IMR-90 (cell line): ENCODE results near the gene PLA2G4F. TPM values are rescaled to one million over a fixed set of nuclear protein-coding genes. Genes with fewer than 3 reads are reported as not detected.

Experiments
- ATAC-seq: fragments of 200-7000 bp; cut with Tn5 transposase; 2 replicates; pipeline ENCODE4 v1.9.1; 2020; ENCODE audit warnings: low read depth, mild to moderate bottlenecking, moderate library complexity
- BruUV-seq: library from RNA; stranded (reverse); fragments of 400-500 nt; replicated peaks from 2 replicates; lab custom pipeline; 2021; lab: Mats Ljungman, UMichigan
- CTCF ChIA-PET: fragments of 300-600 bp; formaldehyde crosslinking; extraction: SDS; loops from one replicate; lab custom pipeline; 2021; ENCODE audit warnings: antibody characterized with exemption; lab: Yijun Ruan, JAX
- POLR2A ChIA-PET: fragments of 300-600 bp; sonication (Branson Sonifier 250); formaldehyde crosslinking; loops from one replicate; lab custom pipeline; 2022; ENCODE audit warnings: antibody characterized with exemption; ENCODE audit not compliant: unreplicated experiment; lab: Charles Lee
- DNase-seq: peaks from one replicate; pipeline ENCODE4 v3.0.0; 2013
- H2AFZ ChIP-seq: replicated peaks from 2 replicates; pipeline ENCODE3; 2013; ENCODE audit warnings: low read length, mild to moderate bottlenecking; ENCODE audit not compliant: poor library complexity
- H2AK5ac ChIP-seq: 2 replicates; pipeline ENCODE4 v1.6.1; 2013; ENCODE audit warnings: low read depth, low read length, inconsistent platforms
- H2AK9ac ChIP-seq: replicated peaks from 2 replicates; pipeline ENCODE3; 2013; ENCODE audit warnings: mild to moderate bottlenecking, low read depth, low read length, moderate library complexity; ENCODE audit not compliant: poor library complexity
- H2BK120ac ChIP-seq: 2 replicates; pipeline ENCODE4 v1.6.1; 2013; ENCODE audit warnings: low read depth, low read length, inconsistent platforms
- H2BK15ac ChIP-seq: 3 replicates; pipeline ENCODE4 v1.6.1; 2013; ENCODE audit warnings: low read depth, low read length, inconsistent platforms
- H2BK20ac ChIP-seq: 2 replicates; pipeline ENCODE4 v1.6.1; 2013; ENCODE audit warnings: low read depth, mild to moderate bottlenecking, inconsistent platforms, low read length, moderate library complexity
- H2BK5ac ChIP-seq: 2 replicates; pipeline ENCODE4 v1.6.1; 2013; ENCODE audit warnings: mild to moderate bottlenecking, low read depth, low read length, inconsistent platforms; ENCODE audit not compliant: poor library complexity, severe bottlenecking
- H3K14ac ChIP-seq: replicated peaks from 2 replicates; pipeline ENCODE4 v1.6.1; 2013; ENCODE audit warnings: low read depth, low read length, inconsistent platforms
- H3K18ac ChIP-seq: 2 replicates; pipeline ENCODE4 v1.6.1; 2013; ENCODE audit warnings: low read depth, low read length, control low read depth
- H3K23ac ChIP-seq: 2 replicates; pipeline ENCODE4 v1.6.1; 2013; ENCODE audit warnings: low read depth, low read length, inconsistent platforms
- H3K27ac ChIP-seq: 2 replicates; pipeline ENCODE4 v1.5.1; 2013; ENCODE audit warnings: mild to moderate bottlenecking, control low read depth, low read length; ENCODE audit not compliant: insufficient read depth
- H3K27me3 ChIP-seq: 2 replicates; pipeline ENCODE4 v1.6.1; 2013; ENCODE audit warnings: low read length; ENCODE audit not compliant: control insufficient read depth, insufficient read depth
- H3K36me3 ChIP-seq: 2 replicates; pipeline ENCODE4 v1.6.1; 2013; ENCODE audit warnings: low read length, mixed read lengths; ENCODE audit not compliant: control insufficient read depth, insufficient read depth
- H3K4ac ChIP-seq: 2 replicates; pipeline ENCODE4 v1.6.1; 2013; ENCODE audit warnings: low read depth, low read length, inconsistent platforms
- H3K4me1 ChIP-seq: 2 replicates; pipeline ENCODE4 v1.6.1; 2013; ENCODE audit warnings: low read length, mixed read lengths; ENCODE audit not compliant: control insufficient read depth, insufficient read depth
- H3K4me2 ChIP-seq: 2 replicates; pipeline ENCODE4 v1.6.1; 2013; ENCODE audit warnings: low read depth, mild to moderate bottlenecking, control low read depth, low read length, moderate library complexity
- H3K4me3 ChIP-seq: 2 replicates; pipeline ENCODE4 v1.5.1; 2013; ENCODE audit warnings: low read depth, mild to moderate bottlenecking, control low read depth, low read length, moderate library complexity; ENCODE audit not compliant: insufficient read depth
- H3K56ac ChIP-seq: 2 replicates; pipeline ENCODE4 v1.6.1; 2013; ENCODE audit warnings: low read length, inconsistent platforms; ENCODE audit not compliant: insufficient read depth; ENCODE audit errors: extremely low read depth
- H3K79me1 ChIP-seq, 2 experiments: 2 replicates each; pipeline ENCODE4 v1.6.1; 2013; ENCODE audit warnings: low read length in 2 of 2, inconsistent platforms in 1 of 2, low read depth in 1 of 2
- H3K9ac ChIP-seq: 2 replicates; pipeline ENCODE4 v1.6.1; 2013; ENCODE audit warnings: low read depth, low read length, control low read depth
- H3K9me1 ChIP-seq: 2 replicates; pipeline ENCODE4 v1.6.1; 2013; ENCODE audit warnings: low read length, inconsistent platforms; ENCODE audit not compliant: insufficient read depth
- H3K9me3 ChIP-seq: 2 replicates; pipeline ENCODE4 v1.6.1; 2013; ENCODE audit warnings: low read length; ENCODE audit not compliant: control insufficient read depth, insufficient read depth
- H4K20me1 ChIP-seq: 2 replicates; pipeline ENCODE4 v1.6.1; 2013; ENCODE audit warnings: low read length, inconsistent platforms; ENCODE audit not compliant: insufficient read depth
- H4K5ac ChIP-seq: 2 replicates; pipeline ENCODE4 v1.6.1; 2013; ENCODE audit warnings: mild to moderate bottlenecking, low read depth, low read length, control low read depth
- H4K8ac ChIP-seq, 2 experiments: 2 replicates each; pipeline ENCODE4 v1.6.1; 2013; ENCODE audit warnings: low read depth in 2 of 2, low read length in 2 of 2, control low read depth in 1 of 2, inconsistent platforms in 1 of 2
- H4K91ac ChIP-seq: 2 replicates; pipeline ENCODE4 v1.6.1; 2013; ENCODE audit warnings: low read depth, low read length, inconsistent platforms; ENCODE audit not compliant: insufficient read depth
- BHLHE40 ChIP-seq: fragments of 150-350 bp; IDR thresholded peaks from 2 replicates; pipeline ENCODE4 v1.6.1; 2016; ENCODE audit warnings: mild to moderate bottlenecking, low read depth, low read length
- CEBPB ChIP-seq: IDR thresholded peaks from 2 replicates; pipeline ENCODE4 v1.6.1; 2012; ENCODE audit warnings: low read depth, low read length, improper control_type of control experiment
- CHD1 ChIP-seq: IDR thresholded peaks from 2 replicates; pipeline ENCODE4 v1.6.1; 2012; ENCODE audit warnings: low read depth, low read length, improper control_type of control experiment
- FOS ChIP-seq: fragments of 150-350 bp; IDR thresholded peaks from 2 replicates; pipeline ENCODE4 v1.6.1; 2016; ENCODE audit warnings: low read depth, low read length
- MAFK ChIP-seq: IDR thresholded peaks from 2 replicates; pipeline ENCODE4 v1.6.1; 2012; ENCODE audit warnings: low read depth, low read length, improper control_type of control experiment
- MAZ ChIP-seq: IDR thresholded peaks from 2 replicates; pipeline ENCODE4 v1.6.1; 2012; ENCODE audit warnings: low read depth, mild to moderate bottlenecking, low read length, improper control_type of control experiment, moderate library complexity, borderline replicate concordance
- MXI1 ChIP-seq: IDR thresholded peaks from 2 replicates; pipeline ENCODE4 v1.6.1; 2012; ENCODE audit warnings: low read depth, mild to moderate bottlenecking, low read length, moderate library complexity, borderline replicate concordance
- NFE2L2 ChIP-seq: fragments of 150-350 bp; IDR thresholded peaks from 2 replicates; pipeline ENCODE4 v1.6.1; 2016; ENCODE audit warnings: low read depth, mild to moderate bottlenecking, low read length
- POLR2A ChIP-seq: IDR thresholded peaks from 2 replicates; pipeline ENCODE4 v1.6.1; 2012; ENCODE audit warnings: mild to moderate bottlenecking, low read depth, low read length
- RAD21 ChIP-seq: IDR thresholded peaks from 2 replicates; pipeline ENCODE4 v1.6.1; 2012; ENCODE audit warnings: low read length, improper control_type of control experiment
- RCOR1 ChIP-seq: IDR thresholded peaks from 2 replicates; pipeline ENCODE4 v1.6.1; 2012; ENCODE audit warnings: mild to moderate bottlenecking, low read length, improper control_type of control experiment; ENCODE audit not compliant: insufficient replicate concordance
- RFX5 ChIP-seq: IDR thresholded peaks from 2 replicates; pipeline ENCODE4 v1.8.0; 2012; ENCODE audit warnings: low read depth, mild to moderate bottlenecking, low read length, moderate library complexity
- SMC3 ChIP-seq: fragments of 150-350 bp; IDR thresholded peaks from 2 replicates; pipeline ENCODE4 v1.6.1; 2016; ENCODE audit warnings: low read depth, mild to moderate bottlenecking, antibody characterized with exemption, low read length, moderate library complexity
- USF2 ChIP-seq: fragments of 150-350 bp; IDR thresholded peaks from 2 replicates; pipeline ENCODE4 v1.6.1; 2017; ENCODE audit warnings: mild to moderate bottlenecking, antibody characterized with exemption, low read length, low read depth
- WGBS, 2 experiments: methylation state at CpG; one replicate each; pipeline versions ENCODE4 v1.1.5 to v1.1.7; 2013; ENCODE audit warnings: missing lambda C conversion rate in 2 of 2; ENCODE audit not compliant: insufficient read length in 1 of 2; ENCODE audit errors: extremely low coverage in 2 of 2; 5-methylcytosine and 5-hydroxymethylcytosine counted together
- dilution Hi-C: fragments of 300-500 bp; cut with HindIII; formaldehyde crosslinking; loops from one replicate; pipeline ENCODE4 v1.14.3; 2018; ENCODE audit warnings: low sequenced_read_pairs; ENCODE audit not compliant: unreplicated experiment
- in situ Hi-C: fragments of 300-500 bp; cut with MboI; formaldehyde crosslinking; loops from 3 replicates; pipeline ENCODE4 v1.14.3; 2019; ENCODE audit warnings: low sequenced_read_pairs, inconsistent platforms, mixed read lengths
- intact Hi-C: fragments of 100-400 bp; cut with micrococcal nuclease; formaldehyde crosslinking; loops from 2 replicates; pipeline ENCODE4 v1.10.0; 2022
- polyA plus RNA-seq, 3 experiments: library from polyadenylated mRNA; depleted of rRNA; stranded (reverse); fragments of >200 nt; gene quantifications; 2 replicates each; pipeline ENCODE4 v1.2.3, GENCODE V29; 2012; ENCODE audit warnings: low replicate concordance in 1 of 3
- total RNA-seq: library from RNA; depleted of rRNA; stranded (reverse); fragments of >200 nt; gene quantifications from 2 replicates; pipeline ENCODE4 v1.2.3, GENCODE V29; 2012
- TF ChIP-seq, protein P1 (sequence below): fragments of 150-350 bp; IDR thresholded peaks from 2 replicates; pipeline ENCODE4 v1.6.1; 2016; ENCODE audit warnings: low read depth, mild to moderate bottlenecking, low read length, moderate library complexity, borderline replicate concordance
- TF ChIP-seq, protein P2 (sequence below): conservative IDR thresholded peaks from 2 replicates; pipeline ENCODE4 v1.5.1; 2012; ENCODE audit warnings: mild to moderate bottlenecking, low read depth, low read length, improper control_type of control experiment

Gene PLA2G4F
- total and polyA plus RNA-seq, 2 of the 4 experiments (the other 2 are of a cell fraction) = not detected

- H3K4me1 ChIP-seq = no peaks in the 10 kb centered on the region
- H3K4ac ChIP-seq = no peak overlapping the region
- no peak overlapping the region for H3K27ac ChIP-seq
- H3K27me3 ChIP-seq = peaks cover 51% of the 10 kb centered on the region
- dilution Hi-C loops = no loop called here
- no peak overlapping the region for H3K14ac ChIP-seq
- H4K8ac ChIP-seq = no peak overlapping the region
- ATAC-seq = no peak
- H4K20me1 ChIP-seq = no peaks in the 10 kb centered on the region
- H4K5ac ChIP-seq = no peak overlapping the region
- no peak for DNase-seq
- H3K23ac ChIP-seq = no peak overlapping the region
- no peaks in the 10 kb centered on the region for H3K36me3 ChIP-seq
- no peaks in the 10 kb centered on the region for H3K9me1 ChIP-seq
- no peak overlapping the region for H2AK9ac ChIP-seq
- ChIA-PET CTCF (no interaction called here), POLR2A (no interaction called here)
- WGBS, 2 experiments = no CpG with 5 or more reads among the region's 3 CpGs
- H3K9ac ChIP-seq = no peak overlapping the region
- no peak overlapping the region for H2AK5ac ChIP-seq
- in situ Hi-C loops = no loop called here
- no peak for TF ChIP-seq MAFK
- no peak for TF ChIP-seq BHLHE40
- no peak for TF ChIP-seq MXI1
- TF ChIP-seq USF2 = no peak
- TF ChIP-seq CHD1 = no peak
- TF ChIP-seq SMC3 = no peak
- TF ChIP-seq RAD21 = no peak
- TF ChIP-seq, protein P1, sequence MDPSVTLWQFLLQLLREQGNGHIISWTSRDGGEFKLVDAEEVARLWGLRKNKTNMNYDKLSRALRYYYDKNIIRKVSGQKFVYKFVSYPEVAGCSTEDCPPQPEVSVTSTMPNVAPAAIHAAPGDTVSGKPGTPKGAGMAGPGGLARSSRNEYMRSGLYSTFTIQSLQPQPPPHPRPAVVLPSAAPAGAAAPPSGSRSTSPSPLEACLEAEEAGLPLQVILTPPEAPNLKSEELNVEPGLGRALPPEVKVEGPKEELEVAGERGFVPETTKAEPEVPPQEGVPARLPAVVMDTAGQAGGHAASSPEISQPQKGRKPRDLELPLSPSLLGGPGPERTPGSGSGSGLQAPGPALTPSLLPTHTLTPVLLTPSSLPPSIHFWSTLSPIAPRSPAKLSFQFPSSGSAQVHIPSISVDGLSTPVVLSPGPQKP = no peak
- no peak for TF ChIP-seq FOS
- TF ChIP-seq, protein P2, sequence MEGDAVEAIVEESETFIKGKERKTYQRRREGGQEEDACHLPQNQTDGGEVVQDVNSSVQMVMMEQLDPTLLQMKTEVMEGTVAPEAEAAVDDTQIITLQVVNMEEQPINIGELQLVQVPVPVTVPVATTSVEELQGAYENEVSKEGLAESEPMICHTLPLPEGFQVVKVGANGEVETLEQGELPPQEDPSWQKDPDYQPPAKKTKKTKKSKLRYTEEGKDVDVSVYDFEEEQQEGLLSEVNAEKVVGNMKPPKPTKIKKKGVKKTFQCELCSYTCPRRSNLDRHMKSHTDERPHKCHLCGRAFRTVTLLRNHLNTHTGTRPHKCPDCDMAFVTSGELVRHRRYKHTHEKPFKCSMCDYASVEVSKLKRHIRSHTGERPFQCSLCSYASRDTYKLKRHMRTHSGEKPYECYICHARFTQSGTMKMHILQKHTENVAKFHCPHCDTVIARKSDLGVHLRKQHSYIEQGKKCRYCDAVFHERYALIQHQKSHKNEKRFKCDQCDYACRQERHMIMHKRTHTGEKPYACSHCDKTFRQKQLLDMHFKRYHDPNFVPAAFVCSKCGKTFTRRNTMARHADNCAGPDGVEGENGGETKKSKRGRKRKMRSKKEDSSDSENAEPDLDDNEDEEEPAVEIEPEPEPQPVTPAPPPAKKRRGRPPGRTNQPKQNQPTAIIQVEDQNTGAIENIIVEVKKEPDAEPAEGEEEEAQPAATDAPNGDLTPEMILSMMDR = no peak
- no peak for TF ChIP-seq RCOR1
- TF ChIP-seq MAZ = no peak
- TF ChIP-seq POLR2A = no peak
- no peak for TF ChIP-seq NFE2L2
- TF ChIP-seq CEBPB = no peak
- no peak for TF ChIP-seq RFX5
- H2BK120ac ChIP-seq = no peak overlapping the region
- no TSS peak for BruUV-seq
- no peaks in the 10 kb centered on the region for H3K9me3 ChIP-seq
- no peak overlapping the region for H2BK5ac ChIP-seq
- H2AFZ ChIP-seq = no peak overlapping the region
- H2BK15ac ChIP-seq = no peak overlapping the region
- no peak overlapping the region for H2BK20ac ChIP-seq
- H3K18ac ChIP-seq = no peak overlapping the region
- no peak overlapping the region for H3K4me3 ChIP-seq
- H4K91ac ChIP-seq = no peak overlapping the region
- H3K4me2 ChIP-seq = no peak overlapping the region
- H3K56ac ChIP-seq = no peak overlapping the region
- no peaks in the 10 kb centered on the region for H3K79me1 ChIP-seq
- intact Hi-C loops = no loop called here
Measured at GRCh38 chr15:42123546-42123945, 32.9 kb downstream of the PLA2G4F start.
